GM19239 (cell line): ENCODE measurements around the gene TPCN1.
A peak's percentile ranks its signal among the peaks of the same experiment; 100 is the strongest.

Experiments used
- DNase-seq: peaks from one replicate; pipeline ENCODE4 v3.0.0; 2011; ENCODE audit warnings: low spot score; ENCODE audit not compliant: insufficient read length
- FAIRE-seq: peaks from 2 replicates; lab custom pipeline; 2011; peaks lifted over from hg19 to GRCh38; lab: Jason Lieb, UNC

TPCN1 gene

DNA sequence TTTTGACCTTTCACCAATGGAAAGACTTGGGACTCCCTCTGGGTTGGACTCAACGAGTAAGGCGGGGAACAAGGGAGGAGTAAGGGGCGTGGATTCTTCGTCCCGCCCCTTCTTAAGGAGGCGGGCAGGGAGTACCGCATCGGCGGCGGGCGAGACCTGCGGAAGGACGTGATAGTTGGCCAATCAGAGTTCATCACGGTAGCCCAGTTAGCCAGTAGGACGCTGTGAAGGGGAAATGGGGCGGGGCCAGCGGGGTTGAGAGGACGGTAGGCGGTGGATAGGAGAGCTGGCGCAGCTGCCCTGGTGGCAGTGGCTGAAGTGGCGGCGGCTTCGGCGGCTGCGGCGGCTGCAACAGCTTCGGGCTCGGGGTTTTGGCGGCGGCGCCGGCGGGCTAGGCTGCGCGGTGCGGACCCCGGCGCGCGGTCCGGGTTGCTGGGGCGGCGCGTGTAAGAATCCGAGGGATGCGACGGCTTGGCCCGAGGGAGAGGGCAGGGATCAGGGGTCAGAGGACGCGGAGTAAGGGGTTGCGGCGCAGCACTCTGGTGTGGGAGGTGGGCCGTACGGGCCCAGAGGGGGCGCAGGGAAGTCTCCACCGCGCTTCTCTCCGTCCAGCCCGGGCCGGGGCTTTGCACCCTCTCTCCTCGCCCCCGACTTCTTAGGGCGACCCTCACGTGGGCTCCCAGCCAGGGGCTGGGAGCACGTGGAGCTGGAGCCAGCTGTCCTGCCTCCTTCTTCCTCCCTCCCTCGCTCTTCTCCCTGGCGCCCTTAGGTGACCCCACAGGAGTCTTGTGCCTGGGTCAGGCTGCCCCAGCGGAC lies at the start of gene TPCN1:
Gene TPCN1, plus strand, starts transcription at position 284 of the 816 bp plus-strand sequence. CDS start 5,389 bp downstream, outside the sequence.
- DNase-seq = peak; percentile 80
- peak; percentile 99 for FAIRE-seq

DNA sequence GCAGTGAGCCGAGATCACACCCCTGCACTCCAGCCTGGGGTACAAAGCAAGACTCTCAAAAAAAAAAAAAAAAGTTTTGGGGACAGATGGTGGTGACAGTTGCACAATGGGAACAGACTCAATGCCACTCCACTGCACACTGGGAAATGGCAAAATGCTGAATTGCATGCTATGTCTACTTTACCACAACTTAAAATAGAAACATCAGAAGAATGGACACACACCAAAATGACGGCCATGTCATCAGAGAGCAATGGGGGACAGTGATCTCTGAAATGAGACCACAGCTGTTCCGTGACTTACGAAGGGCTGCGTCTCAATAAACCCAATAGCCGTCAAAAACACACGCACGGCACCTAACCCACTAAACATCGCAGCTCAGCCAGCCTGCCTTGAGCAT lies 49.7 kb upstream of the TPCN1 start:
- DNase-seq (no peak), FAIRE-seq (peak; percentile 23)

DNA sequence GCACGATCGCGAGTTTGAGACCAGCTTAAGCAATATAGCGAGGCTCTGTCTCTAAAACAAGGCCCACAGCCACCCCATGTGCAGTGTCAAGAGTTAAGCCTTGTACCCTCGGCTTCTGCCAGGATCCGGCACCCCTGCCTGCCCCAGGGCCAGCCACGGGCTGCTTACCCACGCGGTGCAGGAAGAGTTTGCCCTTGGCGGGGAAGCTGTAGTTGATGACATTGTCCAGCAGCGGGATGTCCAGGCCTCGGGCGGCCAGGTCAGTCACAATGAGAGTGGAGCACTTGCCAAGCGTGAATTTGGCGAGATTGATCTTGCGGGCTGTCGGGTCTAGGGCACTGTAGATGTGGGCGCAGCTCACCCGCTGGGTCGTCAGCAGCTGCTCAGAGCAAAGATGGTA lies 49.1 kb upstream of the TPCN1 start:
- FAIRE-seq = no peak

DNA sequence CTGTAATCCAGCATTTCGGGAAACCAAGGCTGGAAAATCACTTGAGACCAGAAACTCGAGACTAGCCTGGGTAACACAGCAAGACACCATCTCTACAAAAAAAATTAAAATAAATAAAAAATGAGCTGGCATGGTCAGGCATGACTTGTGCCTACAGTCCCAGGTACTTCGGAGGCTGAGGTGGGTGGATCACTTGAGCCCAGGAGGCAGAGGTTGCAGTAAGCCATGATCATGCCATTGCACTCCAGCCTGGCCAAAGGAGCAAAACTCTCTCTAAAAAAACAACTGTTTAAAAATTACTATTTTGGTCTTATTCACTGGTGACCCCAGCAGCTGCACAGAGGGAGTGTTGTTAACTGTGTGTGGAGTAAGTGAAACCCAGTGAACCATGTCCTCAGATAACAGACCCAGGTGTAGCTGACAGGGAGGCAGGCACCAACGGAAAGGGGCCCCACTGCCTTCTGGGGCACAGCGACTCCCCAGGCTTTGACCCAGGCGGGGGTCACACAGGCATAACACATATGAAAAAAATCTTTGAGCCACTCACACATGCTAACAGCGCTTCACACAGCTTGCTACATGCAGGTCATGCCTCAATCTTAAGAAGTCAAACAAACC lies 48.1 kb upstream of the TPCN1 start:
- peak; percentile 88 for FAIRE-seq
- DNase-seq = peak; percentile 58

More for the DNA sequence above, 49.1 kb upstream of the TPCN1 start:
- no peak for DNase-seq

DNA sequence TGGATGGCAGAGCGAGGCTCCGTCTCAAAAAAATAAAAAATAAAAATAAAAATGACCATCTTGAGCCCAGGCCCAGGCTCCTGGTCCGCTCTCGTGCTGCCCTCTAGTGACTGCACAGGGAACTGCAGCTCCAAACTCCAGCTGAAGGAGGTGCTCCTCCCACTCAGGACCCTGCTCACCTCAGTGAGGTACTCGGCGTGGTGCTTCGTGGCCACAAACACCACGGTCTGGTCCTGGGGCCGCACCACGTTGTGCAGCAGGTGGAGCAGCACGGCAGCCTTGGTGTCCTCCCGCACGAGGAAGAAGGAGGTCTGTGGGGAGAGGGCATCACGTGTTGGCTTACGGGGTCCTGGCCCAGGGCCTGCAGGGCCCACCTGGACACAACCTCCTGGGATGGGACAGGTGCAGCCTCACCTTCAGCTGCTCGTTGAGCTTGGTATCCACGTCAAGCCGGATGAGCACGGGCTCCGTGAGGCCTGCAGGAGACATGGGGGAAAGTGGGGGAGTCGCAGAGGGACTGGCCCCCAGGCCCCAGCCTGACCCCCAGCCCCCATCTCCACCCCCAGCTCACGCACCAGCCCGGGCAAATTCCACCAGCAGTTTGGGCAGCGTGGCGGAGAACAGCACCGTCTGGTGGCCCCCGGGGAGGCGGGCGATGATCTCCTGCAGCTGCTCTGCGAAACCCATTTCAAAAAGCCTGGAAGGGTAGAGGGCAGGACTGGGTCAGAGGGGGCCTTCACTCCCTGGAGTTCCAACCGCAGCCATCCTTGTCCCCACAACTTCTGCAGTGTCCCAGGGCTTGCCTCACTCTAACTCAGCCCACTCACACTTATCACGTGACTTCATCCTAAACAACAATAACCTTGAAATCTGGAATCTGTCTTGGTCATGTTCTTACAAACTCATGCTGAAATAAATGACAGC lies 46.5 kb upstream of the TPCN1 start:
- peak; percentile 83 for FAIRE-seq
- DNase-seq = peak; percentile 88

DNA sequence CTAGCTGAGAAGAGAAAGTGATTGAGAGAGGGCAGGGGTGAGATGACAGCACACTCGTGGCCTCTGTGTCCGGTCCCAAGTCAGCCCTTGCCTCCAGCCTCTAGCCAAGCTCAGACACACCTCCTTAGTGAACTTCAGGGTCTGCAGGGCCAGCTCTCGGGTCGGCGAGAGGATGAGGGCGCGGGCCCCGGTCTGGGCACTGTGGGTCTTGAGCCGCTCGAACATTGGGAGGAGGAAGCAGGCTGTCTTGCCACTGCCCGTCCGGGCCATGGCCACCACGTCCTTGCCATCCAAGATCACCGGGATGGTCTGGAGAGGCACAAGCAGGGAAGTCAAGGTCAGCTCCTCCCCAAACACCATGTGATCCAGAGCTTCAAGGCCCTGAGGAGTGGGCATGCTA lies 42.2 kb upstream of the TPCN1 start:
- DNase-seq (no peak), FAIRE-seq (no peak)

DNA sequence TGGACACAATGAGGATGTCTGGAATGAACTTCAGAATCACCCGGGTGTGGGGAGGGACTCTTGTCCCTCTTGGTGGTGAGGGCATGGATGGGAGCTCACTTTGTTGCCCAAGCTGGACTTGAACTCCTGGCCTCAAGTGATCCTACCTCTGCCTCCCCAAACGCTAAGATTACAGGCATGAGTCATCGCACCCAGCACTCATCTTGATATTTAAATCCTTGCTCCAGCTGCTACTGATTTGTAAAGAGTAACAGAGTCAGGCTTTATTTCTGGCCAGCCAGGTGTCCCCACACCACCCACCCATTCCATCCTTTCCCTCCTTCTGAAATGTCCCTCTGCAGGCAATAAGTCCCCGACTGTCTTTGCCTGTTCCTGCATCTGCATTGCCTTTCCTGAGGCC lies 40.9 kb upstream of the TPCN1 start:
- no peak for FAIRE-seq

DNA sequence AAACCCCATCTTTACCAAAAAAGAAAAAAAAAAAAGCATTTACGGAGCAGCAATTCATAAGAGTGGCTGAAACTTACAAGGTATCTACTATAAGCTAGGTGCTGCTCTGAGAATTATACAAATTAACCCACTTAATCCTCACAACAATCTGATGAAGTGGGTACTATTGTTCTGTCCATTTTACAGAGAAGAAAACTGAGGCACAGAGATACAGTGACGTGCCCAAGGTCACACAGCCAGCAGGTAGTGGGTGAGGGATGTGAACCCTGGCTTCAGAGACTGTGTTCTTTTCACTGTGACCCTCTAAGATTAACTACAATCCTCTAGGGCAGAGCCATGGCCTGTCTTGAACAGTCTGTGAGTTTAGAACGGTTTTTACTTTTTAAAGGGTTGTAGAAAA lies 39.3 kb upstream of the TPCN1 start:
- no peak for DNase-seq
- no peak for FAIRE-seq

More for the DNA sequence above, 40.9 kb upstream of the TPCN1 start:
- DNase-seq = no peak

DNA sequence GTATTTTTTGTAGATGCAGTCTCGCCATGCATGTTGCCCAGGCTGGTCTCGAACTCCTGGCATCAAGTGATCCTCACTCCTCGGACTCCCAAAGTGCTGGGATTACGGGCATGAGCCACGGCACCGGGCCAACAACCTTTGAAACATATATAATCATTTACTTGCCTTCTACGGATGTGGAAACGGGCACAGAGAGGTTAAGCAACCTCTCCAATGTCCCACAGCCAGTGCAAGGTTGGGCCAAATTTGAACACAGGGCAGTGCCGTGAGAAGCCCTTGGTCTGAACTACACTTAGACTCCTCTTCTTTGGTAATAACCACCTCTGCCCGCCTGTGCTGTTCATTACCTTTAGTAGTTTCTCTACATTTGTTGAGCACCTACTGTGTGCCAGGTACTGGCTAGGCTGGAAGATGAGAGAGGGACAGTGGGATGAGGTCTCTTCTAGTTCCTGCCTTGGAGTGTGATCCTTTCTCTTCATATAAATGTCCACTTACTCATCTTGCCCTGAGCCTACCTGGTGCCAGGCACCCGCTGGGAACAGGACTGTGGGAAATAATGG lies 38.2 kb upstream of the TPCN1 start:
- DNase-seq (no peak), FAIRE-seq (no peak)

DNA sequence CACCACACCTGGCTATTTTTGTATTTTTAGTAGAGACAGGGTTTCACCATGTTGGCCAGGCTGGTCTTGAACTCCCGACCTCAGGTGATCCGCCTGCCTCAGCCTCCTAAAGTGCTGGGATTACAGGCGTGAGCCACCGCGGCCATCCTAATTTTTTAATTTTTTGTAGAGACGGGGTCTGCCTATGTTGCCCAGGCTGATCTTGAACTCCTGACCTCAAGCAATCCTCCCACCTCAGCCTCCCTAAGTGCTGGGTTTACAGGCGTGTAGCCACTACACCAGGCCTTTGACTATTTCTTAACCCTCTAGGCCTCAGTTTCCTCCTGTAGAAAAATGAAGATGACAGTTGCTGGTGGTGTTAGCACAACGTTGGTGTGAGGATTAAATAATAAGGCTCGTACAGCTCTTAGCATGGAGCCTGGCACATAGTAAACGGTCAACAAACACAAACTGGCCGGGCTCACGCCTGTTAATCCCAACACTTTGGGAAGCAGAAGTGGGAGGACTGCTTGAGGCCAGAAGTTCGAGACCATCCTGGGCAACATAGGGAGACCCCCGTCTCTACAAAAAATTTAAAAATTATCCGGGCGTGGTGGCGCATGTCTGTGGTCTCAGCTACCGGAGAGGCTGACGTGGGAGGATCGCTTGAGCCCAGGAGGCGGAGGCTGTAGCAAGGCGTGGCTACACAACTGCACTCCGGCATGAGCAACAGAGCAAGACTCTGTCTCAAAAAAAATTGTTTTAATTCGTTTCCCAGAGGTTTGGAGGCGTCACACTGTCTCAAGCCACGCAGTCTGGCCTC lies 37.0 kb upstream of the TPCN1 start:
- FAIRE-seq (no peak), DNase-seq (no peak)

DNA sequence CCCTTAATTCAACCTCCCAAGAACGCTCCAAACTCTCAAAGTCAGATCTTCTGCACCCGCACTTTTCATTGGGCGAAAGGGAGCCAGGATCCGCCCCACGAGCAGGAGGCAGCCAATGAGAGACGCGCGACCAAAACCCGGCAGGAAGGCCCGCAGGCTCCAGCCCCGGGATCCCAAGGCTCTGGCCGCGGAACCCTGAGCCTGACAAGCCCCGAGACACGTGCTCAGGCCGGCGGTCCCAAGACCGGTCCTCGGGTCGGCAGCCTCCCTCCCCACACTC lies 36.4 kb upstream of the TPCN1 start:
- peak; percentile 98 for FAIRE-seq
- peak; percentile 86 for DNase-seq

DNA sequence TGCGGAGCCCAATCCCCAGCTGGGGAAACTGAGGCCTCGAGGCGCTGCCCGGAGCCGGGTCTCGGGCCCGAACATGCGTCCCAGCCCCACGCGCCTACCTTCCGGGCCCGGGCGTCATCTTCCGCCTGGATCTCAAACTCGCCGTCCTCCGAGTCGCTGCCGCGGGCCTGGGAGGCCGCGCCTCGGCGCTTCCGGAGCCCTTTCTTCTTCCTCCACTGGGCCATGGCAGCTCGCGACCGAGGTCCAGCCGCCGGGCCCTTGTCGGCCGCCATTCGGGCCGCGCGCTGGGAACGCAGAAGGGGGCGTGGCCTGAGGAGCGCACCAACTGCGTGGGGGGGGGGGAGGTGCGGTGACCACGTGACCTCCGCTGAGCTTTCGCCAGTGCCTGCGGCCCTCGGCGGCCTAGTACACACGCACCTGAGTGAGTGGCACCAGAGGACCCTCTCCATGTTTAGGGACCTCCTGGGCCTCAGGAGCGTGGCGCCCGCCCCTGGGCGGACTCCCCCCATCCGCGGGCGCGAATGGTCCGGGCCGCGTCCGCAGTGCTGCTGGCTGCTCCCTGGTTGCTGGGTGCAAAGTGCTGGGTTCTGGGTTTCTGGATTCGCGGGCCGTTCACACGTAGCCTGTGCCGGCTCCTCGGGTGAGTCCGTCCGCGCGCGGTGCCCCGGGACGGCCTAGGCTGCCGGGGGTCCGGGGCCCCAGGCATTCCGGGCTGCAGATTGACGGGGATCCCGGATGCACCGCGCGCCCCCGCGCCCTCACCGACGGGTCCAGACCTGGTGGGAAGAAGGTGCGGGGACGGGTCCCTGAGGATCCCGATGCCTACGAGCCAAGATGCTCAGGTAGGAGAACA lies 35.9 kb upstream of the TPCN1 start, which contains the start of the genes DDX54 and RITA1:
Gene DDX54, minus strand, starts transcription at position 299 of the 853 bp plus-strand sequence. Its CDS starts 27 bp downstream, at position 272.
Gene RITA1, plus strand, starts transcription at position 542 of the 853 bp plus-strand sequence. CDS start 1,026 bp downstream, outside the sequence.
- peak; percentile 72 for DNase-seq
- FAIRE-seq = peak; percentile 73

DNA sequence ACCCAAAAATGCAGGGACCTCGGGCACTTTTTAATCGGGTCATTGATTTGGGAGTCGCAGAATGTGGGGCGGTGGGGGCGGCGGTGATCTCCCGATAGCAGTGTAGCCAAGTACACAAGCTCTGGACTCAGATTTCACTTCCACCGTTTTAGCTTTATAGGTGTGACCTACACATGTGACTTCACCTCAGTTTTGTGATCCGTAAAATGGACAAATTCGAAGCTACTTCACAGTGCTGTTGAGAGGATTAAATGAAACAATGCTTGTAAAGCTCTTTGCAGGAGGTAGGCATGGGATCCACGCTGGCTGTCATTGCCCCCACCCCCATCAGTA lies 35.3 kb upstream of the TPCN1 start:
- FAIRE-seq (no peak), DNase-seq (no peak)

DNA sequence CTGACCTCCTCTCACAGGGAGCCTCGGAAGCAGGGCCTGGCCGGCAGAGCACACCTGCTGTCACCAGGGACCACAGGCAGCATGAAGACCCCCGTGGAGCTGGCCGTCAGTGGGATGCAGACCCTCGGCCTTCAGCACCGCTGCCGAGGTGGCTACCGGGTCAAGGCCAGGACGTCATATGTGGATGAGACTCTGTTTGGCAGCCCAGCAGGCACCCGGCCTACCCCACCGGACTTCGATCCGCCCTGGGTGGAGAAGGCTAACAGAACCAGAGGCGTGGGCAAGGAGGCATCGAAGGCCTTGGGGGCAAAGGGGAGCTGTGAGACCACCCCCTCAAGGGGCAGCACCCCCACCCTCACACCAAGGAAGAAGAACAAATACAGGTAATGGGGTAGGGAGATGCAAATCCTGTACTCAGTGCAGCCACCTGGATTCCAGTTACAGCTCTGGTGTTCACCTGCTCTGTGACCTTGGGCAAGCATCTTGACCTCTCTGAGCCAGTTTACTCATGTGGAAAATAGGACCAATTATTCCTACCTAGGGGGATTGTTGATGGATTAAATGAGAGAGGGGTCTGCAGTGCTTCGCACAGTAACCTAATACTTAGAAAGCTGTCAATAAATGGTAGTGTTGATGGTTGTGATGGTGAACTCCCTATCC lies 34.5 kb upstream of the TPCN1 start:
- FAIRE-seq (no peak), DNase-seq (no peak)

DNA sequence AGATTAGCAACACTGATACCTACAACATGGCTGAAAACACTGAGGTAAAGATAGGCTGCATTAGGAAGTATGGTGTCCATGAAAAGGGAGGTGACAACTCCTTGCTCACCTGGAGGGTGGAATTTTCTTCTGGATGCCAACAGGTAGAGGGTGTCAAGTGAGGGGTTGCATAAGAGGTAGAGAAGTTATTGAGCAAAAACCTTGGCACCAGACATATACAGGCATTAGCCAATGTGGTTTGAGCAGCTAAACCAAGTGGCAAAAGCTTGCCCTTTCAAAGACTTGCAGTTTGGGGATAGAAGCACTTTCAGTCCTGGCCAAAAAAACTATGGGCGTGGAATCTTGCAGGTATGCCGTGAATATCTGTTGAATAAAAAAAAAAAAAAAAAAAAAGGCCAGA lies 31.9 kb upstream of the TPCN1 start:
- no peak for FAIRE-seq
- no peak for DNase-seq

DNA sequence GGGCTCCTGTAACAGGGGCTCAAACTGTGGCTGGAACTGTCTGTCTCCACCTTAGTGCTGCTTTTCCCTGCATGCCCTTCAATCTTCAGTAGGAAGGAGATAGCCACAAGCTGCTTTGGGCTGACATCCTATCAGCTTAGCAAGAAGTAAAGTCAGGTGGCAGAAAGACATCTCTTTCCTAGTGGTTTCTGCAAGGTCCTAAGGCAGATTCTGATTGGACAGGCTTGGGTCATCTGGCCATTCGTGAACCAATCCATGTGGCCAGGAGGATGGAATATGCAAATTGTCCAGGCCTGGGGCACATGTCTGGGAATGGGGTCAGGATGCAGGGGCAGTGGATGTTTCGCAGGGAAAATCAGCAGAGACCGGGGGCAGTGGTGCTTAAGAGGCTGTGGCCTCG lies 30.5 kb upstream of the TPCN1 start:
- DNase-seq = no peak
- FAIRE-seq = no peak

DNA sequence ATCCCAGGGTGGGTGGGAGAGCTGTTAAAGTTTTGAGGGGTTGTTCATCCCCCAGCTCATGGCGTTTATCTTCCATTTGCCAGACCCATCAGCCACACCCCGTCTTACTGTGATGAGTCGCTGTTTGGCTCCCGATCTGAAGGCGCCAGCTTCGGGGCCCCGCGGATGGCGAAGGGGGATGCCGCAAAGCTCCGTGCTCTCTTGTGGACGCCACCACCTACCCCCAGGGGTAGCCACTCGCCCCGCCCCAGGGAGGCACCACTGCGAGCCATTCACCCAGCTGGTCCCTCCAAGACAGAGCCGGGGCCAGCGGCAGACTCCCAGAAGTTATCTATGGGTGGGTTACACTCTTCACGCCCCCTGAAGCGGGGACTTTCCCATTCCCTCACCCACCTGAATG lies 30.0 kb upstream of the TPCN1 start:
- no peak for FAIRE-seq
- DNase-seq = no peak

DNA sequence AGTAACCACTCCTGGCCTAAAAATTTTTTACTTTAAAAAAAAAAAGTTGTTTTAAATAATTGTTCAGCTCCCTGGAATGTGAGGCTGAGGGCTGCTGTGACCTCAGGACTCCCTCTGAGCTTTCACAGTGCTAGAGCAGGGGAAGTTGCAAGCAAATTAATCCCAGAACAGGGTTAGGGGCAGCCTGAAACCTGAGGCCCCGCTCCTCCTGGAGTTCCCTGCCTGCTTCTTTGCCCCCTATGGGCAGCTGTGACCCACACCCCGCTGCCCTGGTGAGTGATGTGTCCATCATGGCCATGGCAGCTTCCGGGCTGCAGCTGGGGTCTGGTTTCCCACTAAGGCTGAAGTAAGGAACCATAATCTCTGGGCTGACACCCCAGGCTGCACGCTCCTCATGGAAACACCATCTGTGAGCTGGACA lies 26.3 kb upstream of the TPCN1 start:
- FAIRE-seq (no peak), DNase-seq (no peak)
